ENCODE data around the gene SLIT3. TPM values are rescaled to one million over a fixed set of nuclear protein-coding genes. Genes with fewer than 3 reads are reported as not detected.
"Not testable (repeated sequence)": the region's sequence is repeated elsewhere in the genome, so short reads cannot be mapped to it uniquely, and the experiment has no call there.

SLIT3 gene
- total RNA-seq, 1 donor from 2014 or later, result 0.22 TPM

DNA sequence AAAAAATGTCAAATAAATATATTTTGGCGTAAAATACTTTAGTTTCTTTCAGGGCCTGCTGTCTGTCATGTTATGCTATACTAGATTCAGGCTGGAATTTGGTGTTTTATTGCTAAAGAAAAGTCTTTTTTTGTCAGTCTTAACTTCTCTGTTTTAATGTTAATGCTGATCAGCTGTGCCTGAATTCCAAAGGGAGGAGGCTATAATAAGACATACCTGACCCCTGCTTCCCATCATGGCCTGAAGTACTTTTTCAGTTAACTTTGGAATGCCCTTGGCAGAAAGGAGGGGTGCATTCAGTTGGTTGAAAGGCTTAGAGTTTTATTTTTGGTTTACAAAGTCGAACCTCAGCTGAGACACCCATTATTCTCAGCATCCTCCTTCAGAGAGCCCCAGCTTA, 663.7 kb downstream of the SLIT3 start:
- Mint-ChIP-seq H3K4me3 (no peak overlapping the region), H3K27ac (no peak overlapping the region), H3K4me1 (no peaks in the 10 kb centered on the region), H3K36me3 (no peaks in the 10 kb centered on the region), H3K27me3 (ENCODE audit: insufficient read depth, low read depth) (no peaks in the 10 kb centered on the region), H3K9me3 (peaks cover 2% of the 10 kb centered on the region)
- no peaks in the 10 kb centered on the region for H3K27me3 ChIP-seq
- H3K79me2 ChIP-seq (ENCODE audit: low read depth), result no peaks in the 10 kb centered on the region
- H3F3A ChIP-seq (ENCODE audit: low read depth), result no peaks in the 10 kb centered on the region
- H4K20me1 ChIP-seq (ENCODE audit: low read depth), result no peaks in the 10 kb centered on the region
- no peaks in the 10 kb centered on the region for H3K9me3 ChIP-seq (ENCODE audit: low read depth)
- no peak overlapping the region for H3K4me3 ChIP-seq
- H3K36me3 ChIP-seq, result no peaks in the 10 kb centered on the region
- H3K27ac ChIP-seq, result no peak overlapping the region
- no peak for DNase-seq (ENCODE audit: low spot score)
- no peak overlapping the region for H3K9ac ChIP-seq
- no peak overlapping the region for H2AFZ ChIP-seq (replicated peaks)
- no peaks in the 10 kb centered on the region for H3K4me1 ChIP-seq
- TF ChIP-seq, protein P1, sequence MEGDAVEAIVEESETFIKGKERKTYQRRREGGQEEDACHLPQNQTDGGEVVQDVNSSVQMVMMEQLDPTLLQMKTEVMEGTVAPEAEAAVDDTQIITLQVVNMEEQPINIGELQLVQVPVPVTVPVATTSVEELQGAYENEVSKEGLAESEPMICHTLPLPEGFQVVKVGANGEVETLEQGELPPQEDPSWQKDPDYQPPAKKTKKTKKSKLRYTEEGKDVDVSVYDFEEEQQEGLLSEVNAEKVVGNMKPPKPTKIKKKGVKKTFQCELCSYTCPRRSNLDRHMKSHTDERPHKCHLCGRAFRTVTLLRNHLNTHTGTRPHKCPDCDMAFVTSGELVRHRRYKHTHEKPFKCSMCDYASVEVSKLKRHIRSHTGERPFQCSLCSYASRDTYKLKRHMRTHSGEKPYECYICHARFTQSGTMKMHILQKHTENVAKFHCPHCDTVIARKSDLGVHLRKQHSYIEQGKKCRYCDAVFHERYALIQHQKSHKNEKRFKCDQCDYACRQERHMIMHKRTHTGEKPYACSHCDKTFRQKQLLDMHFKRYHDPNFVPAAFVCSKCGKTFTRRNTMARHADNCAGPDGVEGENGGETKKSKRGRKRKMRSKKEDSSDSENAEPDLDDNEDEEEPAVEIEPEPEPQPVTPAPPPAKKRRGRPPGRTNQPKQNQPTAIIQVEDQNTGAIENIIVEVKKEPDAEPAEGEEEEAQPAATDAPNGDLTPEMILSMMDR (IDR thresholded peaks at IDR 0.05), result no peak
- no peak for TF ChIP-seq EZH2phosphoT487 (IDR thresholded peaks at IDR 0.05)
- TF ChIP-seq EZH2 (IDR thresholded peaks at IDR 0.05), result no peak
- no peak overlapping the region for H3K4me2 ChIP-seq

DNA sequence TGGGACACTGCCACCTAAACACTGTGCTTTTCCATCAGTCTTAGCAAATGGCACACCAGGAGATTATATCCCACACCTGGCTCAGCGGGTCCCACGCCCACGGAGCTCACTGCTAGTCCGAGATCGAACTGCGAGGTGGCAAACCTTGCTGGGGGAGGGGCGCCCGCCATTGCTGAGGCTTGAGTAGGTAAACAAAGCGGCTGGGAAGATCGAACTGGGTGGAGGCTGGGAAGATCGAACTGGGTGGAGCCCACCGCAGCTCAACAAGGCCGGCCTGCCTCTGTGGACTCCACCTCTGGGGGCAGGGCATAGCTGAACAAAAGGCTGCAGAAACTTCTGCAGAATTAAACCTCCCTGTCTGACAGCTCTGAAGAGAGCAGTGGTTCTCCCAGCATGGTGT, 670.0 kb downstream of the SLIT3 start:
- not testable (repeated sequence) for H3K36me3 ChIP-seq; H3K4me1 ChIP-seq; H3K27me3 Mint-ChIP-seq (ENCODE audit: insufficient read depth, low read depth); H3K9me3 ChIP-seq (ENCODE audit: low read depth); H3K27ac ChIP-seq; H2AFZ ChIP-seq (replicated peaks); H3K36me3 Mint-ChIP-seq; H4K20me1 ChIP-seq (ENCODE audit: low read depth); H3K4me2 ChIP-seq; H3K9ac ChIP-seq; H3K4me3 ChIP-seq; H3F3A ChIP-seq (ENCODE audit: low read depth); H3K27me3 ChIP-seq; H3K27ac Mint-ChIP-seq; DNase-seq (ENCODE audit: low spot score); H3K79me2 ChIP-seq (ENCODE audit: low read depth)
- peaks cover 13% of the 10 kb centered on the region for H3K9me3 Mint-ChIP-seq
- H3K4me1 Mint-ChIP-seq, result peaks cover 15% of the 10 kb centered on the region
- H3K4me3 Mint-ChIP-seq, result peak overlapping the region; percentile 19

DNA sequence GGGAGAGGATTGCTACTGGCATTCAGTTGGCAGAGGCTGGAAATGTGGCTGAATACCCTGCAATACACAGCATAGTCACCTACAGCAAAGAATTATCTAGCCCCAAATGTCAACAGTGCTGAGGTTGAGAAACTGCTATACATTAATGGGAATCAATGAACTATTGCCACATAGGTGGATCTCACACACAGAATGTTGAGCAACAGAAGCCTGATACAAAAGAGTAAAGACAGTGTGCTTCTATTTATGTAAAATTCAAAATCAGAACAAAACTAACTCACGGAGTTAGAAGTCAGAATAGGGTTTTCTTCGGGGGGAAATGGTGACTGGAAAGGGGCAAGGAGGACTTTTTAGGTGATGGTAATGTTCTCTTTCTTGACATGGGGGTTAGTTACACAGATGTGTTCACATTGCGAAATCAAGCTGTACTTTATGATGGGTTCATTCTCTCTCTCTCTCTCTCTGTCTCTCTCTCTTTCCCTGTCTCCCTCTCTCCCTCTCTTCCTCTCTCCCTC, 676.0 kb downstream of the SLIT3 start:
- no peak overlapping the region for H3K4me3 ChIP-seq
- no peak overlapping the region for H3K4me3 Mint-ChIP-seq
- no peaks in the 10 kb centered on the region for H3K27me3 ChIP-seq

DNA sequence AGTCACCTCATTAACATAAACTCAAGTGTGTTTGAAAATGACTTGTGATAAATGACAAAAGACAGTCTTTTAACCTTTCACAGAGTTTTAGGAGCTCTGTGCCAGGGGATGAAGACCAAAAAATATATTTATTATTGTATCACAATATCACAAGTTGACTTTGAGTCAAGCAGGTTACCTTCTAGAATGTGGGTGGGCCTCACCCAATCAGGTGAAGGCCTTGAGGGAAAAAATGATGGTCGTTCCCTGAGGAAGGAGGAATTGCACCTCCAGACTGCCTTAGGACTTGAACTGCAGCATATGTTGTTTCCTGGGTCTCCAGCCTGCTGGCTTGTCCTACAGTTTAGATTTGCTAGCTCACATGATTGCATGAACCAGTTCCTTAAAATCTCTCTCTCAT, 680.1 kb downstream of the SLIT3 start:
- H2AFZ ChIP-seq (replicated peaks), result no peak overlapping the region
- DNase-seq (ENCODE audit: low spot score), result no peak
- no peak overlapping the region for H3K9ac ChIP-seq
- no peak for TF ChIP-seq EZH2 (IDR thresholded peaks at IDR 0.05)
- TF ChIP-seq, protein P1 (IDR thresholded peaks at IDR 0.05), result no peak
- TF ChIP-seq EZH2phosphoT487 (IDR thresholded peaks at IDR 0.05), result no peak
- H3K79me2 ChIP-seq (ENCODE audit: low read depth), result no peaks in the 10 kb centered on the region
- no peak overlapping the region for H3K4me3 Mint-ChIP-seq
- no peaks in the 10 kb centered on the region for H3K9me3 ChIP-seq (ENCODE audit: low read depth)
- no peaks in the 10 kb centered on the region for H3F3A ChIP-seq (ENCODE audit: low read depth)
- H3K36me3 ChIP-seq, result no peaks in the 10 kb centered on the region
- no peaks in the 10 kb centered on the region for H3K27me3 Mint-ChIP-seq (ENCODE audit: insufficient read depth, low read depth)
- no peaks in the 10 kb centered on the region for H3K4me1 ChIP-seq
- no peak overlapping the region for H3K27ac Mint-ChIP-seq
- H3K9me3 Mint-ChIP-seq, result no peaks in the 10 kb centered on the region
- no peaks in the 10 kb centered on the region for H3K27me3 ChIP-seq
- H3K4me3 ChIP-seq, result no peak overlapping the region
- no peaks in the 10 kb centered on the region for H4K20me1 ChIP-seq (ENCODE audit: low read depth)
- H3K4me2 ChIP-seq, result no peak overlapping the region
- no peaks in the 10 kb centered on the region for H3K36me3 Mint-ChIP-seq
- H3K27ac ChIP-seq, result no peak overlapping the region
- no peaks in the 10 kb centered on the region for H3K4me1 Mint-ChIP-seq

More for the DNA sequence above, 676.0 kb downstream of the SLIT3 start:
- H3K9ac ChIP-seq, result no peak overlapping the region
- no peaks in the 10 kb centered on the region for H4K20me1 ChIP-seq (ENCODE audit: low read depth)
- H2AFZ ChIP-seq (replicated peaks), result no peak overlapping the region
- H3K36me3 Mint-ChIP-seq, result no peaks in the 10 kb centered on the region
- no peak for DNase-seq (ENCODE audit: low spot score)
- H3K79me2 ChIP-seq (ENCODE audit: low read depth), result no peaks in the 10 kb centered on the region
- H3K27me3 Mint-ChIP-seq (ENCODE audit: insufficient read depth, low read depth), result peaks cover 3% of the 10 kb centered on the region
- H3K4me1 Mint-ChIP-seq, result peaks cover 15% of the 10 kb centered on the region
- no peaks in the 10 kb centered on the region for H3F3A ChIP-seq (ENCODE audit: low read depth)
- no peak overlapping the region for H3K27ac ChIP-seq
- H3K4me1 ChIP-seq, result no peaks in the 10 kb centered on the region
- no peaks in the 10 kb centered on the region for H3K36me3 ChIP-seq
- no peaks in the 10 kb centered on the region for H3K9me3 Mint-ChIP-seq
- no peak overlapping the region for H3K4me2 ChIP-seq
- H3K9me3 ChIP-seq (ENCODE audit: low read depth), result no peaks in the 10 kb centered on the region
- no peak overlapping the region for H3K27ac Mint-ChIP-seq
- TF ChIP-seq EZH2 (IDR thresholded peaks at IDR 0.05) (no peak), EZH2phosphoT487 (IDR thresholded peaks at IDR 0.05) (no peak)
- TF ChIP-seq, protein P1 (IDR thresholded peaks at IDR 0.05), result no peak
